Ramos (cell line): ENCODE measurements around the gene SRGAP2B.
"Not testable (repeated sequence)": the region's sequence is repeated elsewhere in the genome, so short reads cannot be mapped to it uniquely, and the experiment has no call there.

ENCODE experiments used
- in situ Hi-C: fragments of 300-500 bp; cut with MboI; formaldehyde crosslinking; loops from one replicate; pipeline ENCODE4 v1.14.3; 2022; ENCODE audit warnings: low sequenced_read_pairs; ENCODE audit not compliant: unreplicated experiment

The SRGAP2B gene

DNA sequence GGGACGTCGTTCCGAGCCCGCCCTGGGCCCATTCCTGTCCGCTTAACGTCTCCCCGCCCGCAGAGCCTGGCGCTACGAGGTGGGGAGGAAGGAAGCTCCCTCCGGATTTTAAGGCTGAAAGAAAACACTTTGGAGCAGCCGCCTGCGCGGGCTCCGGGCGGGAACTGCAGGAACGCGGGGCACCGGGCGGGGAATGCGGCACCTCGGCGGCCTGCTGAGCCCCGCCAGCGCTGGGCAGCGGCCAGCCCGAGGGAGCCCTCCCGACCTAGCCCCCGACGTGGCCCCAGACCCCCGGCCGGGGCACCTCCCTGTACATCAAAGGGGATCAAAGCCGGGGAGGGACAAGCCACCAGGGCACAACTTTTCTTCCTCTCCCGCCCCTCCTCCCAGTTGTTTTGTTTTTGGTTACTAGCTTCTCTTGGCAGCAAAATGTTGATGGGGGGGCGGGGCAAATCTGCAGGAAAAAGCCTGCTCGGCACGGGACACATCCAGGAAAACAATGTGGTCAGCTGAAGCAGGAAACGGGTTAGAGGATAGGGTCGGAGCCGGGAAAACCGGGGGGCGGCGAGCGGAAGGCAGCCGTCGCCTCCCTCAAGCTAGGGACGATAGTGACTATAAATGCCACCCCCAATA lies 1.5 kb downstream of the SRGAP2B start:
- in situ Hi-C loops: not testable (repeated sequence)

DNA sequence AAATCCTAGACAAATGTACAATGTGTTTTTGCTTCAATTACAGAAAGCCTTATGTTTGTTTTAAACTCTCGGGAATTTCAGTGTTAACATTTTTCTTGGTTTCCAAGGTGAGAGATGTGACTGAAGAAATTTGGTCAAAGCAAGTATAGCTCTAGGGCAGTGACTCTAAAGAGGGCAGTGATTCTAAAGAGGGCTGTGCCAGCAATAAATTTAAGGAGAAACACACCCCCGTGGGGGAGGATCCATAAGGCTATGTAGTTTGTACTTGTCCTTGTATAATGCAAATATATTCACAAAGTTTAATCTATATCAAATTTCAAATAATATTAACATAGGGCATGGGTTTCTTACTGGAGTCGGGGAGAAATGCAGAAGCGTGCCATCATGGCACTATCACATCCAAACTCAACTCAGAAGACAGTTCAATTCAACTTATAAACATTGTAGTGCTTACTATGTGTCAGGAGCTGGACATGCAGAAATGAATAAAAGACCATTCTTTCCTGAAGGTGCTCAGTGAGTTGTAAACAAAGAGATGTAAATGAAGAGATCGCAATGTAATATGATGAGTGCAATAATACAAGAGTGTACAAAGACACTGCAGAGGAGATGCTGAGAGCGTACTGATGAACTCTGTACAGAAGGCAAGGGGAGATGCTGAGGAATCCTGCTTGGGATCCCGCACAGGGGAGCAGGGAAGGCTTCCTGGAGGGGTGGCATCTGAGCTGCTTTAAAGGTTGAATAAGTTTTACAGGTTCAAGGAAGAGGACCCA lies 12.5 kb downstream of the SRGAP2B start:
- in situ Hi-C loops: not testable (repeated sequence)

DNA sequence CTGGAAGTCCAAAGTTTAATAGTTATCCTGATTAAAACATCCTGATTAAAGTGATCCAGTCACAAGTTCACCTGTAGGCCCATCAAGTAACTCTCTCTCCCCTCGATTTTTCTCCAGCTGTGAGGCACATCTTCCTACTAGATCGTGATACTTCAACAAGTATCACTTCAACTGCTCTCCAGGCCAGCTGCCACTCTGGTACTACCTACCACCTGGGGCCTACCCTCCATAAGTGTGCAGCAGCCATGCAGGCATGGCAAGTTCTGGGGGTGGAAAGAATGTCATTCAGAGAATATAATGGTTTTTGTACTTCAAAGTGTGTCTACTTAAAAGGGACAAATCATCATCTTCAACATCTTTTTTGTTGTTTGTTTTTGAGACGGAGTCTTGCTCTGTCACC lies 14.9 kb downstream of the SRGAP2B start:
- in situ Hi-C loops: not testable (repeated sequence)

DNA sequence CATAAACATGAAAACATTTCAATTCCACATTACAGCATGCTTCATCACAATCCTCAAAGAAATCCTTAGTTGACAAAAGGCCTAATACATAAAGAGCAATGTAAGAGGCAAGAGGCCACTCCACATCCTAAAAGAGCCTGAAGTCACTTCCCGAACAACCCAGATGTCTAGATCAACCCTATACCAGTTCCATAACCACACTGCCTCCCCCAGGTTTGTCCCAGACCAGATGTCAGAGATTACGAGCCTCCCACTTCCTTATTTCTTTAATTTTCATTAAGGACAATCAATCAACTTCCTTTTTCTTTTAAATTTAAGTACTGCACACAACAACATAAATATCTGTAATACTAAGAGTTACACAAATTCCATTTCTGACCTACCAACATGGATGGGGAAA lies 15.4 kb downstream of the SRGAP2B start:
- in situ Hi-C loops: not testable (repeated sequence)

DNA sequence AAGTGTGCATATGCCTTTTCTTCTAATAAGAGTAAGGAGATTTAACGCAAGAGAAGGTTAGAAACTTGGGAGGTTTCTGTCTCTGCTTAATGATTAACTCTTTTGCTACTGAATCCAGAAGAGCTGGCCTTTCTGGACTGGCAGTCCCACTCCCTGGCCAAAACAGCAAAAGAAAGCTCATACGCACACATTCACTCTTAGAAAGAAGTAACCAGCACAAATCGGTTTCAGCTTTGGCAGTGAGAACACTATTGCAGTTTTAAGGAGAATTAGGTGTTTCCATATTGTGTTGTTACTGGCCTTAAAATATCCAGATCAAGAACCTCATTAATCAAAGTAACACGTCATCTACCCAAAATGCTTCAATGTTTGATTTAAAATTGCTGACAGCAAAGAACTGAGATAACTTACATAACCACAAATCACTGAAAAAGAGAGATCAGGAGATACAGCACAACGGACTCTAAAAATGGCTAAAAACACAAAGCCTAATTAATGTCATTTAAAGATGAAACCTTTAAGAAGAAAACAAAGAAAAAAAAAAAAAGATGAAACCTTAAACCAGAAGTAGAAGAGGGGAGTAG lies 16.2 kb downstream of the SRGAP2B start:
- in situ Hi-C loops: not testable (repeated sequence)

DNA sequence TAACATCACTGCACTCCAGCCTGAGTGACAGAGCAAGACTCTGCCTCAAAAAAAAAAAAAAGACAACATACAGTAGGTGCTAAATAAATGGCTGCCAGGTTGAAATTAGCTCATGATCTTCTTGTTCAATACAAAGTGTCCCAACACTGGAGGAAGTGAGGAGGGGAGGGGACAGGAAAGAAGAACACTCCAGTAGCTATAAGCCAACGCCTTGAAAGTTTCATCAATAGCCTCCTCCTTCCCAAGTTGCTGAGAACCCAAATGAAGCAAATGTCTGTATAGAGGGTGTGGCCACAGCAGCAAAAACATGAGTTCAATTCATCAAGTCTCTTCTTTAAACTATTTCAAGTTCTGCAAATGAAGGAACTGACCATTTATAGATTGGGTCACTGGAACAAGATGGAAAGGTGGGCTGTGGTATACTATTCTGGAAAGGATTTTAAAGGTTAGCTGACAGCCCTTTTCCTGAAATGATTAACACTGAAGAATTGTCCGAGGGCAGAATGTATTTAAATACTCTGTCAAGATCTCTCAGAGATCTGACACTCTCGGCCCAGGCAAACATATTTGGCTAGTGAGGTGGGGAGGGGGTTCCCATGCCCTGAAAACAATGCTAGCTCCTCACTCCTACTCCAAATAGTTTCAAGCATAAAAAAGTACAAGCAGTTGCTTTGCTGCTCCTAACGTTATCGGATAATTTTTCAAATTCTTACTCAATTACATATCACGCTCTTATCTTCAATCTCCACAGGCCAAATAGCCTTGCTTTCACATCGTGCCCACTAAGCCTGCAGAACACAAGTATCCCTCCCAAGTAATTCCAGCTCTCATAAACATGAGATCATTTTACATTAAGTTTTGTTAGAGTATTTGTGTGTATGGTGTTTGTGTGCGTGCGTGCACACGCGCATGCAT lies 17.0 kb downstream of the SRGAP2B start:
- in situ Hi-C loops: not testable (repeated sequence)

DNA sequence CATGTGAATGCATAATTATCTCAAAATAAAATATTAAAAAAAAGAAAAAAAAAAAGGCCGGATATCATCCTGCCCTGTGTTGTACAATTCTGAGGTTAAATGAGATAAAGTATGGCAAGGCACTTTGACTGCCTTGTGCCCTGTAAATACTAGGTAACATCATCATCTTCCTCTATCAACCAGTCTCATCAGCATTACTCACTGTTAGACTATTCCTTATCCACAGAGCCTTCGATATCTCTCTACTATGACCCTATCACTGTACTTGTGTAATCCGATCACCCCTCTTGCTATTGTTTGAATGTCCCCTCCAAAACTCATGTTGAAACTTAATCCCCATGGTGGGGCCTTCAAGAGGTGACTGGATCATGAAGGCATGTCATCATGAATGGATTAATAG lies 18.3 kb downstream of the SRGAP2B start:
- in situ Hi-C loops: not testable (repeated sequence)

DNA sequence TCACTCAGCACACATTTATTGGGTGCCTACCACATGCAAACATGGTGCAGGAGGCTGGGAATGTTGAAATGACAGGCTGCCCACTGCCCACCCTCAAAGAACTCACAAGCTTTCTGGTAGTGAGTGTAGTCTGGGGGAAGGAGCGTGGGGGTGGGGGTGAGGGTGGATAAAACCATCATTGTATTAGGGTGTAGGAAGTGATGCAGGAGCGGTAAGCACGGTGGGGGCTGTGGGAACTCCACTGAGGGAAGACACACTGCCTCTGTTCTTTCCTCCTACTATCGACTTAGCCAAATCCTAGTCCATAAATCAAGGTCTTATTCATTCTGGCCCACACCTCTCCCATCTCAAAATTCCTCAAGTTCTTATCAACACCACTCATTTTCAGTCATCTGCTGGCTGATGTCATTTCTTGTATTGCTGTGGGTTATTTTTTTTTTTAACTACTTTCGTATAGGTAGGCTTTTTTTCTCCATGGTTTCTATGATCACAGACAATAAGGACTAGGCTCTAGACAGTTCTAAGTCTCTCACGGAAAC lies 21.0 kb downstream of the SRGAP2B start:
- in situ Hi-C loops: not testable (repeated sequence)

DNA sequence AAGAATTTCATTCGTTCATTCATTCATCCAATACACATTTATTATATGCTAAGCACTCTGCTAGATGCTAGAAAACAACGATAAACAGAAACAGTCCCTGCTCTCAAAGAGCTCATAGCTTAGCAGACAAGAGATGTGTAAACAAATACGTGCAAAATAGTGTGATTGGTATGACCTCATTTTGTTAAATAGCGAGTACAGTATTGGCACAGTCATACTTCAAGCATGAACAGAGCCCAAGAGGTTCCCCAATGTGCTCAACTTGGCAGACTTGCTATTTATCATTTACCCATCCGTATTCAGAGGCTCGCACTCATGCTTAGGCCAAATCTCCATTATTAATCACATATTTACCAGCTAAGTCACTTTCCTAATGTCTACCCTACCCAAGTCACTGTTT lies 23.6 kb downstream of the SRGAP2B start:
- in situ Hi-C loops: not testable (repeated sequence)

DNA sequence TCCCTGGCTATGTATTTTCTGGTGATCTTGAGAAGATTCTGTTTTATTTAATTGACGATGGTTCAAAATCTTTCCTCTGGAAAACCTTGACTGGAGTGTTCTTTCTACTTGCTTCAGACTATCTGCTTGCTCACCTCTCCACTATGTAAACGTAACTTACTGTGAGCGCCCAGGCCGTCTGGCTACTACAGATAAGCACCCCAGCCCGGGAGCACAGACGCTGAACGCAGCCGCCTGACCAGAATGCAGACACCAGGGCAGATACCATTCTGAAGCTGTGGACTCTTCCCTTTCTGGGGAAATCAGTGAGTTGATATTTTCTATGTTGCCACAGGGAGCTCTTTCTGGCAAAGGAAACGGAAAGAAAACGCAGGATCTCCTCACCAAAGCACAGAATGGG lies 28.6 kb downstream of the SRGAP2B start:
- in situ Hi-C loops: not testable (repeated sequence)

DNA sequence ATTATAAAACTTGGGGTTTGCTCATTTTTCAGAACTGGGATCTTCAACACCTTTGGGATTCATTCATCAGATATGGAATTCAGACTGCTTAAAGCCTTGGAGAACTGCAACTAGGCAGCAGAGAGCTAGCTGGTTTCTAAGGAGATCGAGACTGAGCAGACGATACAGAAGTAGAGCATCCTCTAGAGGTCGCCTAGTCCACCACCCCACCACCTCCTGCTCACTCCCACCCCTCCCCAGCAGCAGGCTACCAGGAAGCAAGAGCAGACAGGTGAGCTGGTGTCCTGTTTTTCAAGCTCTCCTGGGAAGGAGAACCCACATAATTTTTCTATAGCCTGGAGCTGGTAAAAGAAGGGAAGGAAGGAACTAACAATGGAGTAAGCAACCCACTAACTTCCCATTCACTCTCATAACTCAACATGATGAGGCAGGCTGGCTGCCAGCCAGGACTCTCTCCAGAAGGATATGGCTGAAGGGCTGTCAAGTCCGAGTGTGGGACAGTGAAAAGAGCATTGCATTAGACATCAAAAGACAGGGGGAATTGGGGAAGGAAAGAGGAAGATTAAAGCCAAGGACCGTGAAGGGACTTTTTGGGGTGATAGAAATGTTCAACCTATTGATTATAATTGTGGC lies 29.8 kb downstream of the SRGAP2B start:
- in situ Hi-C loops: not testable (repeated sequence)

DNA sequence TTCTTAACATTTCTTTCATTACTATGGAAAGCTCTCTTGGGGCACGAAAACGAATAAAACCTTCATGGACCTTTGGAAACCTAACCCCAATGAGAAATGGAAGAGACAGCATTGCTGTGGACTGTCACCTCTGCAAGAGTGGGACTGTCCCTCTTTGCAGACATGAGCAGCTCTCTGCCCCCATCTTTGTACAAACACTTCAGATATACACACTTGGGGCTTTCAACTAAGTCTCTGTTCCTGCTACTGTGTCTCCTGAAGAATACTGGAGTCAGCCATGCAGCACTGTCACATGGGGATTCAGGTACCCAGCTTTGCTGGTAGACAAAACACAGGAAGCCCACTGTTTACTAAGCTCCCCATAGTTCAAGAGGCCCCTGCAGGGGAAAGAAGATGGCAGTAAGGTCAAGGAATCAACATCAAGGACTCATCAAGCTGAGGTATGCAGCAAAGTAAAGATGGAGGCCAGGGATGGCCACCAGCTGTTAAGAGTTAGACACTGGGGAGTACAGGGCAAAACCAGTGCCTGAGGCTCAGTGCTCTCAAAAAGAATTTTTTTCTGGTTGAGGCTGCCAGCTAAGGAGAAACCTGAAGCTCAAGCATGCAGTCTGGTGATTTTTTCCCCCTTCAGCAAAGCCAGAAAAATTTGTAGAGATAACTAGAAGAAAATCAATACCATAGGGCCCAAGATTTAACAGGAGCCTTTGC lies 31.0 kb downstream of the SRGAP2B start:
- in situ Hi-C loops: not testable (repeated sequence)

DNA sequence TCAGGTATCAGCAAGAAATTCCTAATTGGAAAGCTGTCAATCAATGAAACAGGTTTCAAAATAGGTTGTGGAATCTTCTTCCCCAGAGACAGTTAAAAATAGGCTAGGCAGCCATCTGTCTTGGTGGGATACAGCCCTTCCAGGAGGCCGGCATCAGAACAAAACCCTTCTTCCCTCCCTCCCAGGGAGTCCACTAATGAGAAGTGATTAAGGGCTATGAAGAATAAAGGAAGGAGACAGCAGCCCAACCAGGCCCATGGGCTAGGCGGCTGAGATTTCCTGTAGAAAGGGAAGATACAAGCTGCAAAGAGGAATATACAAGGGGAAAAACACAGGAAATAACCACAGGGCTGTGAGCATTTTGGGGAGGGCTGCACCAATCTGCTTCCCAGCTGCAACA lies 31.8 kb downstream of the SRGAP2B start:
- in situ Hi-C loops: not testable (repeated sequence)

DNA sequence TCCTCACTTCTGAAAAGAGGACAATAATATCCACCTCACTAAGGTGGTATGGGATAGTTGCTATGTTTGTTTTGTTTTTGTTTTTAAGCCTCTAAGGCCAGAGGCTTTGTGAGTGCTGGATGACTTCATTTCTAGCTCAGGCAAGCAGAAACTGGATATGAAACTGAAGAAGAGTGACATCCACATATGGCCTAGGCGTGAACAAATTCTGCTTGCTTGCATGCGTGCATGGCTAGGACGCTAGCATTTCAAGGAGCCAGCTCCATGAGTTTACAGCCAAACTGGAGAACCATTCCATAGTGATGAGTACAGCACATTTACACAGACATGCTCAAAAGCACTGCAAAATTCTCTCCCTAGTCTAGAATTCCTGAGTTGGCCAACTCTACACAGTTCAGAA lies 36.9 kb downstream of the SRGAP2B start:
- in situ Hi-C loops: not testable (repeated sequence)

DNA sequence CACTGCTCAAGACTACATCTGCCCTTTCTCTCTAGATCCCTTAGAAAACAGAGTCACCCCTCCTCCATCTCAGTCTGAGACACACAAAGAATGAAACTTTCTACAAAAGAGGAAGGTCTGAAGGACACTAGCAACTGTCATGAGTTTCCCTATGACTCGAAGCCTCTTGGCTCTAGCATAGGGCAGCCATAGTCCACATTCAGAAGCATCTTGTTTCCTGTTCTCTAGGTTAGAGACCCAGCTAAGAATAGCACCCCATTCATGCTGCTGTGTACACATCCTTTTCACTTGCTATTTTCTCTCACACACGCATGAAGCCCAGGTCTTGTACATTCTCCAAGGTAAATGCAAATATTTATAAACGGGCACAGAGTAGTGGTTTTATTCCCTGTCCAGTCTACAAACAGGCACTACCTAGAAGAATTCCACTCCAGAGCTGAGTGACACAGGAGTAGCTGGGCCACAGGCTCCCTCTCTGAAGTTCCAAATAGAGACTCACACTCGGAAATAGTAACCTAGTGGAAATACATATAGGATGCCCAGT lies 39.8 kb downstream of the SRGAP2B start:
- in situ Hi-C loops: not testable (repeated sequence)

DNA sequence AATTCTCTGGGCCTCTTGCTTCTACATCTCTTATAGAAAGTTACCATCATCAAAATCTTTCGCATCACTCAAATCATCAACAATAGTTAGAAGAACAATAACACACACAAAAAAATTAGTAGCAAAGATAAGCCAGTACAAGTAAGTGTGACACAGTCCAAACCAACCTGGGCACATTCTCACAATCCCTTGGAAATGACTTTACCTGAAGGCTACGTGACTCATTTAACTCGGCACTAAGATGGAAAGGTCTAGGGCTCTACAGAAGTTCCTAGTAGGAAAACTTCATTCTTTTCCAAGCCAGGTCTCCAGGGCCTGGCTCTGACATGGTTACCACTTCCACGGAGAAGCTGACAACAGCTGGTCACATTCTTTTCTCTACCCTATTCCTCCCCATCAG lies 41.7 kb downstream of the SRGAP2B start:
- in situ Hi-C loops: not testable (repeated sequence)

DNA sequence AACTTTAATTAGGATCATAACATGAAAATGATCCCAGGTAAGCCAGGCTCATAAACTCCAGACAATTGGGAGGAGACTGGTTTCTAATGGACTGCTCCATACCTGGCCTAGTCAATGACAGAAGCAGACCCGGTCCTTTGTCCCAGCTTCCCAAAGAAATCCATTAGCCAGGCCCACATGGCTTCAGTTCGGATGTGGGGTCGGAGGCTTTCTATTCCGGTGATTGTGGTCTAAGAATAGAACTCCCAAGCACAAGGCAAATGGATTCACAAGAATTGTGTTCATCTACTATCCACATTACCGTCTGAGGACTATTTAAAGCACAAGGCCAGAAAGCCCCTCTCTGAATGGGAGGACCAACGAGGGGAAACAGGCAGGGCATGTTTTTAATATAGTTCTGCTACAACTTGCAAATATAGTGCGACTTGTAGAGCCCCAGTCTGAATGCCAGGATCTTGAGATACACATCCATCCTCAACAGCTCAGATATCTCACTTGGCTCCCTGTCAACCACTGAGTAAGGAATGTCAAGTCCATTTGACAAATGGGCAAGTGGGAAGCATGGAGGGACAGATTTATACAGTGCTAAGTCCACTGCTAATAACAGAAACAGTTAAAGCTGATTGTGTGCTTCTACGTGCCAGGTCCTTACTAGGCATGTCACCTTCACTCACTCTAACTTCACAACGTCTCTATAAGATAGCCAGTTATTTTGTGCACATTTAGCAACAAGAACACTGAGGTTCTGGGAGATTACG lies 42.9 kb downstream of the SRGAP2B start:
- in situ Hi-C loops: not testable (repeated sequence)

DNA sequence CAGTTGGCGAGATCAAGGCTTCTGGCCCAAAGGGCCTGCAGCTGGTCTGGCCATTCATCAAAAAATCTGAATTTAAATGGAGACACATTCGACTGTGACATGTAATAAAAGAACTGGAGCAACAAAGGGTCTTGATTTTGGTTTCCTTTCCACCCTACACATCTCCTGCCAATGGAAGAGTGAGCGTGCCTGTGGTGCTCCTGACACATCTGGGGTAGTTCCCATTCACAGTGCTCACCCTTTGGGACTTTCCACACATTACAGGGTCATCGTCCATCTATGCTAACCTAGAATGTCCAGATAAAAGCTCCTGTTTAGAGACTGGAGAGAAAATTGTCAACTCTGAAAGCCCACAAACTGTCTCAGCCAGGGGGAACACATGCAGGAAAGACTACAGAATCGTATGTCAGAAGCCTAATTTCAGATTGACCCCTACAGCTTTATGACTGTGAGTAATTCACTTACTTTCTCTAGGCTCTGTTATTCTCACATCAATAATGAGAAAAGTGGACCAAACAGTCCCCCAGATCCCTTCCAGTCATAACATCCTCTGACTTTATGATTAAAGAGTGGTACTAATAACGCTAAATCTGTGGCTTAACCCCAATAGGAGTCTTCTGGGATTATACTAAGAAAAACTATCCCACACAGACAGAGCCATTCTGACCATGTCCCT lies 46.8 kb downstream of the SRGAP2B start:
- in situ Hi-C loops: not testable (repeated sequence)
